Astrocyte (in vitro differentiated cells and primary cell): ENCODE results near the gene DOCK3.

ENCODE experiments used
- EZH2 ChIP-seq: IDR thresholded peaks from 2 replicates; pipeline ENCODE4 v1.6.1; 2012; ENCODE audit warnings: mild to moderate bottlenecking, low read length, inconsistent platforms; ENCODE audit not compliant: insufficient read depth
- TF ChIP-seq, protein P1 (sequence below): IDR thresholded peaks from 2 replicates; pipeline ENCODE4 v1.5.1; 2011; ENCODE audit warnings: low read depth, mild to moderate bottlenecking, inconsistent platforms, low read length, moderate library complexity; ENCODE audit not compliant: insufficient read depth

DNA sequence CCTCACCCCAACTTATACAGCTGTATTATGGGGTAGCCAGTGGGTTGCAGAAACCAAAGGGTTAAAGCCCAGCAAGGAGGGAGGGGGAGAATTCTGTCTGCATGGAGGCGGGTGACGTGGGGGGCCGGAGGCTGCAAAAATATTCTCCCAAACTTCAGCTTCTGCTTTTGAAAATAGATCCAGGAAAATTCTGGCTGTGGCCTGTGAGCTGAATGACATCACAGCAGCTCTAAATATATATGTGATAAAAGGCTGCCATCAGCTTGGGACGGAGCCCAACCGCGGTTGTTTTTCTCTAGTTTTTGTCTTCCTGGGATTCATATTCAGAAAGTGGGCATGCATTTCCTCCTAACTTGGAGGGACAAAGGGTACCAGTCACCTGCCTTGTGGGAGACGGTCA is 30.2 kb upstream of the DOCK3 start:
- TF ChIP-seq, protein P1, sequence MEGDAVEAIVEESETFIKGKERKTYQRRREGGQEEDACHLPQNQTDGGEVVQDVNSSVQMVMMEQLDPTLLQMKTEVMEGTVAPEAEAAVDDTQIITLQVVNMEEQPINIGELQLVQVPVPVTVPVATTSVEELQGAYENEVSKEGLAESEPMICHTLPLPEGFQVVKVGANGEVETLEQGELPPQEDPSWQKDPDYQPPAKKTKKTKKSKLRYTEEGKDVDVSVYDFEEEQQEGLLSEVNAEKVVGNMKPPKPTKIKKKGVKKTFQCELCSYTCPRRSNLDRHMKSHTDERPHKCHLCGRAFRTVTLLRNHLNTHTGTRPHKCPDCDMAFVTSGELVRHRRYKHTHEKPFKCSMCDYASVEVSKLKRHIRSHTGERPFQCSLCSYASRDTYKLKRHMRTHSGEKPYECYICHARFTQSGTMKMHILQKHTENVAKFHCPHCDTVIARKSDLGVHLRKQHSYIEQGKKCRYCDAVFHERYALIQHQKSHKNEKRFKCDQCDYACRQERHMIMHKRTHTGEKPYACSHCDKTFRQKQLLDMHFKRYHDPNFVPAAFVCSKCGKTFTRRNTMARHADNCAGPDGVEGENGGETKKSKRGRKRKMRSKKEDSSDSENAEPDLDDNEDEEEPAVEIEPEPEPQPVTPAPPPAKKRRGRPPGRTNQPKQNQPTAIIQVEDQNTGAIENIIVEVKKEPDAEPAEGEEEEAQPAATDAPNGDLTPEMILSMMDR, result no peak
- TF ChIP-seq EZH2, result no peak
